ENCODE data around the gene ZNF407.

ZNF407 gene

DNA sequence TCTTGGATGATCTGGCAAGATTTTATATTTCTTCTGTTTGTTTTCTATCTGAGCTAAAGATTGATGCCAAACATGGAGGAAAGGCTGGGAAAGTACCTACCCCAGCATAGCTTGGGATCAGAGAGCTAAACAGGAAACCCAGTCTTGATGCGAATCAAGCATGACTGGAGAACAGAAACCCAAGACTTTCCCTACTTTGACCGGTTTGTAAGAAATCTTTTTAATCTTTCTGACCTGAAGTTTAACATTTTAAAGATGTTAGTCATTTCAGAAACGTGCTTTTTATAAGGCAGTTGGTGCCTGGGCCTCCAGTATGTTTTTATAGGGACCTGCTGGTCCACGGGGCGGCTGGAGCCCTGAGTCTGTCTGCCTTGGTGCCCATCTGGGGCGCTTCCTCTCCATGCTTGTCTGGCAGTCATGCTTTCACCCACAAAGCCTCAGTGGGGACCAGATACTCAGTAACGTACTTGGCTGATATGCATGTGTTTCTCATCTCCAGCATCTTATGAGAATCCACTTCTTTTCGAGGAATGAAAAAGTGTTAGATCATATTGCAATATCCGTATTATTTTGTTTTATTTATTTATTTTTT lies 344.7 kb downstream of the ZNF407 start:
- peaks cover 6% of the 10 kb centered on the region for H3K36me3 Mint-ChIP-seq
- H3K27ac Mint-ChIP-seq, result peak overlapping the region; percentile 22
- H3K4me1 Mint-ChIP-seq (ENCODE audit: low read depth), result peaks cover 11% of the 10 kb centered on the region
- no peaks in the 10 kb centered on the region for H3K9me3 Mint-ChIP-seq (ENCODE audit: low read depth)
- no peaks in the 10 kb centered on the region for H3K27me3 Mint-ChIP-seq
- H3K4me3 Mint-ChIP-seq, result no peak overlapping the region

DNA sequence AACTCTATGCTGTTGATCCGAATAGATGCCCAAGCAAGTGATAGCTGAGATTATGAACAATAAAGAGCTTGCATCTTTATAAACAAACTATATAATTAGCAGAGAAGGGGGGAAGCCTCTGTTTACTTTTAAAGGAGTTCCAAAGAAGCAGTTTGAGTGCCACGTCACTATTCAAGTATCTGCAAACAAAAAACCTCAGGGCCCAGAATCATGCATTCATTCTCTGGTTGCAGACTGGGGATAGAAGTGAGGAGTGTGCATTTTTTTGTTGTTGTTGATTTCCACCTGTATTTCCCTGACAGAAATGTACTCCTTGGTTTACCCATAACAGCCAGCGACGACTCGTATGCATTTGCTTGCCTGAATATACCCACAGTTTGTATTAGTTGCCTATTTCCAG lies 347.0 kb downstream of the ZNF407 start:
- Mint-ChIP-seq H3K9me3 (ENCODE audit: low read depth) (no peaks in the 10 kb centered on the region), H3K27ac (no peak overlapping the region), H3K27me3 (no peaks in the 10 kb centered on the region), H3K4me3 (no peak overlapping the region), H3K4me1 (ENCODE audit: low read depth) (peaks cover 16% of the 10 kb centered on the region), H3K36me3 (peaks cover 9% of the 10 kb centered on the region)

DNA sequence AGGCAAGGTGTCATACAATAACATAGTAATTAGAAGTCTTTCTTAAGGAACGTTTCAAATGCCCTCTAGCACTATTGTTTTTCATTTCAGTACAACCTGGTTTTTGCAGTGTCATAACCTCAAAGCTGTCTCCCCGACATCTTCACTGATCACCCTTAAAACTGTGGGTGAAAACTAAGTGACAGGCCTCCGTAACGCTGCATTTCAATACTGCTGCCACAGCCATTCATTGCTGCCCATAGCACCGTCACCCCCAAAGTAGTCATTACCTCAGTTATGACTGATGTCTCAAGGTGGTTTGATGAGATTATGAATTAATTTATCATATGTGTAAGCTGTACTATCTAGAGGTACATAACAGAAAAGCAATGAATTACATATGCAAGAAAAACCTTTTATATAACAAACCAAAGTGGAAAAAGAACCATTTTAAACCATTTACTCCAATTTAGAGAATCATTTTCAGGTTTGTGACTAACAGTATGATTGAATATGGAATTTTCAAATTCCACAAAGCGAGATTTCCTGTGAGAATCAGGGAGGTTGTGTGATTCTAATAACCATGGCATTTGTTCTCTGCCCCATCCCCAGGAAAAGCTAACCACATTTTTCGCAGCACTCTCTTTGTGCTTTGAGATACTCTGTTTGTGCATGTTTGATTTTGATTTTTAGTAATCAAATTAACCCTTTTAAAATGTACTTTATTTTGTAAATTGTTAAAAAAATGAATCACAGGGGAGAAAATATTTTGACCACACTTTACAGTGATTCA lies 348.3 kb downstream of the ZNF407 start:
- Mint-ChIP-seq H3K4me3 (no peak overlapping the region), H3K9me3 (ENCODE audit: low read depth) (no peaks in the 10 kb centered on the region), H3K4me1 (ENCODE audit: low read depth) (peaks cover 29% of the 10 kb centered on the region), H3K27ac (no peak overlapping the region), H3K36me3 (peaks cover 9% of the 10 kb centered on the region), H3K27me3 (no peaks in the 10 kb centered on the region)

DNA sequence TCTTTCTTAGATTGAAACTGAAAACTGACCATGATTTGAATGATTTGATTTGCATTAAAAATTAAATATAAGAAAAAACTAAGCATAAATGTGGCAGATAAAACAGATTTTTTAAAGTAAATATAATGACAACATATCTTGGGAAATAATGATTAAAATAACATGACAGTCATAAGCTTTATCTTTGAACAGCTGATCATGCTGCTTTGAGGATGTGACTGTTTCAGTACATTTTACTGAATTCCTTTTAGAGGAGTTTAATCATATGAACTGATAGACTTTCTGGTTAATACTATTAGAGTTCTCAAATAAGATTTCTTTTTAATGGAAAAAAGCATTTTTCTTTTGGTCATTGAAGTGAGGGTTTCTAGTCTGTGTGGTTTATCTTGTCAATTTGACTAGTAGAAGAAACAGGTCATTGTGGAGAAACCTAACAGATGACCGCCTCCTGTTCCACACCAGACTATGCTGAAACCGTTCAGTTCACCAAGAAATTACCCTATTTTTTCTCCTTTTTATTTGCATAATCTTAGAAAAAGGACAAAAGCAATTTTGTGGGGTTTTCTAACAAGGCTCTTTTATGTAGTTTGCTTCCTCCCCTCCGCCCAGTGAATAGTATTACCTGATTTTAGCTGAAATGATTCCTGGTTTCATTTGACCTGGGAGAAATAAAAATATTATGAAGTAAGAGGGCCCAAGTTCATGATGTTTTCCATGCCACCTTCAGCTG lies 349.1 kb downstream of the ZNF407 start:
- Mint-ChIP-seq H3K9me3 (ENCODE audit: low read depth) (no peaks in the 10 kb centered on the region), H3K27me3 (no peaks in the 10 kb centered on the region), H3K4me1 (ENCODE audit: low read depth) (peaks cover 32% of the 10 kb centered on the region), H3K4me3 (no peak overlapping the region), H3K27ac (no peak overlapping the region), H3K36me3 (peaks cover 9% of the 10 kb centered on the region)

DNA sequence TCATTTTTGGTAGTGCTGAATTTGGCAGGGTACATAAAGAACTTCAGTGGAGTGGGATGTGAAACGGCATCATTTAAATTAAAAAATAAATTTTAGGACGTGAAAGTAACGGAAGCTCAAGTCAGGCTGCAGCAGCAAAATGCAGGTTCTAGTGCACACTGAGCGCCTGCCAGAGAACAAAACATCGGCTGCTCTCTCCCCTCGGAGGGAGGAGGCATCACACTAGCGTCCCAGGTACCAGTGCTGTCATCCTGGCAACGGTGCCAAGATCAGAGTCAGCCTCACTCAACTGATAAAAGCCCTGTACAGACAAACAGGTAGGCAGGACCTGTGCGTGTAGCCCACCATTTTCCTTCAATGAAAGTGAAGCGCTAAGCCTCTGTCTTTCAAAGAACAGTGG lies 349.7 kb downstream of the ZNF407 start:
- Mint-ChIP-seq H3K9me3 (ENCODE audit: low read depth) (no peaks in the 10 kb centered on the region), H3K4me3 (no peak overlapping the region), H3K27me3 (no peaks in the 10 kb centered on the region), H3K27ac (no peak overlapping the region), H3K36me3 (peaks cover 9% of the 10 kb centered on the region), H3K4me1 (ENCODE audit: low read depth) (peaks cover 26% of the 10 kb centered on the region)

DNA sequence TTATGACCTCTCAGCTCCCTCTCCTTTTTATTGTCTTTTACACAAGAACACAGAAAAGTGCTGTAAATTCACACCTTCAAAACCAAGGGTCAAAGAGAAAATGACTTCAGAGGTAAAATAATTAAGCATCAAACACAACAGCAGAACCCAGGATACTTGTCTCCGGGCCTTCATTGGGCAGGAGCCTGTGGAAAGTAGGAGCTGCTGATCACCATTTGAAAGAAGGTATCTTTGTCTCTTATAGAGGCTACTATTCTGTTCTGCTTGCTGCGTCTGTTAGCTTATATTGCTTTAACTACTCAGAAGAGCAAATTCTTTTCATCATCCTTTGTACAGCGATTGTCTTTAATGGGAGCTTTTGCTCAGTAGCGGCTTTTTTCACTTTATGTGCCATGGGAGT lies 350.2 kb downstream of the ZNF407 start:
- Mint-ChIP-seq H3K27me3 (no peaks in the 10 kb centered on the region), H3K4me1 (ENCODE audit: low read depth) (peaks cover 23% of the 10 kb centered on the region), H3K36me3 (peaks cover 13% of the 10 kb centered on the region), H3K27ac (no peak overlapping the region), H3K4me3 (no peak overlapping the region), H3K9me3 (ENCODE audit: low read depth) (no peaks in the 10 kb centered on the region)

DNA sequence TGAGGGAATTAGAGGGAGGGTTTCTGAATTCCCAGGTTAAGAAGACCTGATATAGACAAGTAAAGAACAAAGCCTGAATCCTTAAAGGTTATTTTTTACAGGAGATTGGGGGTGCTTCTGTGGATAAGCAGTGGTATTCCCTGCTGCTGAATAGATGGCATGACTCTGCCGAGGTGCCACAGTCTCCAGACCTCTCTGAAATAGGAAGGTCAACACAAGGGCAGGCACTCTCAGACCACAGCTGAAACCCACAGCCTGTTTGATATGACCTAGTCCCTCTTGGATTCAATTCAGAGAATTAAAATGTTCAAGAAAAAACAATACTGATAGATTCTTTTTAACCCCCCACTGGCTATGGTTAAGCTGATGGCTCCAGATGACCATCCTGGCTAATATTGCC lies 351.9 kb downstream of the ZNF407 start:
- Mint-ChIP-seq H3K4me3 (no peak overlapping the region), H3K9me3 (ENCODE audit: low read depth) (no peaks in the 10 kb centered on the region), H3K4me1 (ENCODE audit: low read depth) (peaks cover 23% of the 10 kb centered on the region), H3K27ac (no peak overlapping the region), H3K36me3 (peaks cover 14% of the 10 kb centered on the region), H3K27me3 (no peaks in the 10 kb centered on the region)

DNA sequence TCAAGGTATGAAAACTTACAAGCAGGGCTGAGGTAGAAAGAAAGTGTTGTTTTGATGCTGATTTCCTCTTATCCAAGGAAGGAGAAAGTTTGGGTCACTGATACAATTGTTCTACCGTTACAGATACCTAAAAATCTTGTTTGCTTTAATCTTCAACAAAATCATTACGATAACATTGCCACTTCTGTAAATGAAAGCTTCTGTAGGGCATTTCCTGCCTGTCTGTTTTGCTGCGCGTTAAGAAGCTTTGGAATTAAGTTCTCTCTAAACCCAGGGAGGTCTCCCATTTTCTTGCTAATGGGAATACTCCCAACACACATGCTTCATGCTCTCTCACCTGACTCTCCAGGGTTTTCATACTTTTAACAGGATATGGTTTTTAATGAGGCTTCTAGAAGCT lies 352.8 kb downstream of the ZNF407 start:
- no peaks in the 10 kb centered on the region for H3K9me3 Mint-ChIP-seq (ENCODE audit: low read depth)
- peak overlapping the region; percentile 29 for H3K27ac Mint-ChIP-seq
- H3K27me3 Mint-ChIP-seq, result no peaks in the 10 kb centered on the region
- peak overlapping the region; percentile 7 for H3K4me3 Mint-ChIP-seq
- H3K36me3 Mint-ChIP-seq, result peaks cover 14% of the 10 kb centered on the region
- peaks cover 23% of the 10 kb centered on the region for H3K4me1 Mint-ChIP-seq (ENCODE audit: low read depth)

DNA sequence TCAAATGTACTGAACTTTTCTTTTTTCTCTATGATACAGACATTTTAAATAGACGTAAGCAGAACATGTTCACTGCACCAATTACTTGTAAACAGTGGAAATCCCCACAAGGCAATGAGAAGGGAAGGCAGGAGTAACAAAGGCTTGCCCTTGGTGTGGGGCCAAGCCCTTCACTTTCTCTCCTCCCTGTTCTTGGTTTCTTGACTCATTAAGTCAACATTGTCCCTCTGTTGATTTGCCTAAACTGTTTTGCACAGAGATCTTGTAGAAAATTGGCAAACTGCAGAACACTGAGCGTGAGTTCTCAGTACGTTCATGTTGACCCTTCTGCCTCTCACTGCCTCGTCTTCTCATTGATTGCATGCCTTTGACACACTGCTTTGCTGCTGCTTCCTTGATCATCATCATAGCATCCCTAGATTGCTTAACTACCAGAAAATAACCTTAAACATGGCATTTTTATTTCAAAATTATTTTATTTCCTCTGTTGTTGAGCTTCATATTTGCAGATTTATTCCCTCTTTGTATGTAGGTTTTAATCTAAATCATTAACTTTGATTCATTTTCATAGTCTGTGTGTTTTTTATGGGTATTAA lies 353.6 kb downstream of the ZNF407 start:
- H3K4me1 Mint-ChIP-seq (ENCODE audit: low read depth), result peaks cover 23% of the 10 kb centered on the region
- H3K27me3 Mint-ChIP-seq, result no peaks in the 10 kb centered on the region
- no peak overlapping the region for H3K27ac Mint-ChIP-seq
- H3K9me3 Mint-ChIP-seq (ENCODE audit: low read depth), result no peaks in the 10 kb centered on the region
- peak overlapping the region; percentile 7 for H3K4me3 Mint-ChIP-seq
- peaks cover 11% of the 10 kb centered on the region for H3K36me3 Mint-ChIP-seq

DNA sequence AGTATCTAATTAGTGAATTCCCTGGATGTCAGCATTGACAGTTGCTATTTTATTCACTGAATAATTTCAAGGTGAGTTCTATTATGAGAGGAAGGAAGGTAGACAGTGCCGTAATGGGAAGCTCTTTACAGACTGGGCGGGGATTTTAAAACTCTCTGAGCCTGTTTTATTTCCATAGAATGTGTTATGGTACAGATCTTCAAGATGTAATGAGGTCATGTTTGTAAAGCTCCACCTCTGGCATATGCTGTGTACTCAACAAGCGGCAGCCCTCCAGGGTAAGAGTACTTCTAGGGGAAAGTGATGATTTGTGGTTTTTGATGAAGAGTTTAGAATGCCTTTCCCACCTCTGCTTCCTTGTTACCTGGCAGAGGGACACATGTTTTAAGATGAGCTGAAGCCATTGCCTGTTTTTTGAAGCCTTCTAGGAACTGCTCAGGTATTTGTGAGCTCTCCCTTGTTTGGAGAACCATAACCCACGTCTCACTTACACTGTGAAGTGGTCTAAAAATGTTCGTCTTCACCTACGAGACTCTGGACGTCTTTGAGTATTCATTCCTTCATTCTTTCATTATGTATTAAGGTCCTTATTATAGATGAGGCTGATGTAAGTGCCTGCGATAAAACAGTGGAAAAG lies 360.0 kb downstream of the ZNF407 start:
- Mint-ChIP-seq H3K27ac (no peak overlapping the region), H3K36me3 (peaks cover 11% of the 10 kb centered on the region), H3K4me3 (no peak overlapping the region), H3K9me3 (ENCODE audit: low read depth) (no peaks in the 10 kb centered on the region), H3K4me1 (ENCODE audit: low read depth) (no peaks in the 10 kb centered on the region), H3K27me3 (no peaks in the 10 kb centered on the region)

DNA sequence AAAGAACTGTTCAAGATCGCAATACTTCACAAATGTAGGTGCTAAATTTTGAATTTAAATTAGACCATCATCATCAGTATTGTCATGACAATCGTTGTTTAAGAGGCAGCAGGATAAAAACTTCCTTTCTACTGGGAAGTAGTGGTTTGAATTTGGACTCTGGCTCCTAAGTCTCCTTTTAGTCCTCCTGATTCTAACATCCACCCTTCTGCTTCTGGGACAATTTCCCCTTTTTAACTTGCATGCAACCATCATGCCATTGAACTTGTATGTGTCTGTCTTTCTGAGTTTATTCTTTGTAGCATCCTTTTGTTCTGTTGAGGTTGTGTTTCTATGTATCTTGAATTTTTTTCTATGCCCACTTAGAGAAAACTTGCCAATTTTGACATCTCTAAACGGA lies 361.5 kb downstream of the ZNF407 start:
- Mint-ChIP-seq H3K27me3 (no peaks in the 10 kb centered on the region), H3K4me1 (ENCODE audit: low read depth) (no peaks in the 10 kb centered on the region), H3K36me3 (peaks cover 7% of the 10 kb centered on the region), H3K9me3 (ENCODE audit: low read depth) (no peaks in the 10 kb centered on the region), H3K27ac (no peak overlapping the region), H3K4me3 (no peak overlapping the region)

DNA sequence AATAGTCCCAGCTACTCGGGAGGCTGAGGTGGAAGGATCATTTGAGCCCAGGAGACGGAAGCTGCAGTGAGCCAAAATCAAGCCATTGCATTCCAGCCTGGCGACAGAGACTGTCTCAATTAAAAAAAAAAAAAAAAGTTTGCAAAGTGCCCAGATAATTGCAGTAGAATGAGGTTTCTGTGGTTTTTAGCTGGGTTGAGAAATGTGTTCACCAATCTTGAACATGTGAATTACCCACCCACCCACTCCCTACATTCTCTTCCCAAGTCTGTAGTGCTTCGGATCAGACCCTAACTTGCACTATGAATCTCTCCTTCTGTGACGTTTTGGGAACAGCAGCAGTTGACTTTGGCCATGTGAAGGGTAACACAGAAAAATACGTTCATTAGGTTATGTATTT lies 363.9 kb downstream of the ZNF407 start:
- H3K27me3 Mint-ChIP-seq, result no peaks in the 10 kb centered on the region
- H3K9me3 Mint-ChIP-seq (ENCODE audit: low read depth), result peaks cover 9% of the 10 kb centered on the region
- H3K4me1 Mint-ChIP-seq (ENCODE audit: low read depth), result no peaks in the 10 kb centered on the region
- H3K4me3 Mint-ChIP-seq, result no peak overlapping the region
- H3K36me3 Mint-ChIP-seq, result peaks cover 15% of the 10 kb centered on the region
- no peak overlapping the region for H3K27ac Mint-ChIP-seq

DNA sequence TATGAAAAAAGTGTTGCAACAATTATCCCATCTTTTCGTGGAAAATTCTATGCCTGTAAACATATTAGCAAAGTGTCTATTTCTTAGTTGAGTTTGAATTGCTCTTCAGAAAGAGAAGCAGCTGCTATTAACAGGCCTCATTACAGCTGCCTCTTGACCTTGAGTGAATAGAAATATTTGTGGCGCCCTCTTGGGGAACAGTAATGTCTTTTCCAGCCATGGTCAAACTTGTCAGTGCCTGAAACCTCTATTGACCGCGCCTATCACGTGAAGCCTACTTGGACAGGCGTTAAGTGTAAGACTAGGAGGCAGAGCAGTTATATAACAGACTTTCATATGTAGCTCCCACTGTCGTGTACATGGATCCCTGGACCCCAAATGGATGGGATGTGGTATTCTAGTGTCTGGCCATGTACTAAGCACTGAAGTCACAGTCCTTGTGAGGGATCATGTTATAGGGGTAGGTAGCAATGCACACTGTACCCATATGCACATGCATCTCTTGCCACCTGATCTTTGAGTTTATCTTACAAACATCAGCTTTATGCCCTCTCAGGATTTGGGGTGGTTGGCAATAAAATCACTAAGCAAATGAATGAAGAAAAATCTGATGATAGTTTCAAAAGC lies 366.3 kb downstream of the ZNF407 start:
- Mint-ChIP-seq H3K27me3 (no peaks in the 10 kb centered on the region), H3K4me3 (no peak overlapping the region), H3K9me3 (ENCODE audit: low read depth) (peaks cover 9% of the 10 kb centered on the region), H3K36me3 (peaks cover 13% of the 10 kb centered on the region), H3K4me1 (ENCODE audit: low read depth) (no peaks in the 10 kb centered on the region), H3K27ac (no peak overlapping the region)

DNA sequence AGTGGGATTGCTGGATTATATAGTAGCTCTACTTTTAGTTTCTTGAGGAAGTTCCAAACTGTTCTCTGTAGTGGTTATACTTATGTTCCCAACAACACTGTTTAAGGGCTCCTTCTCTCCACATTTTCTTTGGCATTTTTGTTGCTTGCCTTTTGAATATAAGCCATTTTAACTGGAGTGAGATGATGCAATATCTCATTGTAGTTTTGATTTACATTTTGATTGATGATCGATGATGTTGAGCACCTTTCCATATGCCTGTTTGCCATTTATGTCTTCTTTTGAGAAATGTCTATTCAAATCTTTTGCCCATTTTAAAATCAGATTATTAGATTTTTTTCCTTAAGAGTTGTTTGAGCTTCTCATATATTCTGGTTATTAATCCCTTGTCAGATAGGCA lies 368.0 kb downstream of the ZNF407 start:
- Mint-ChIP-seq H3K4me3 (no peak overlapping the region), H3K4me1 (ENCODE audit: low read depth) (no peaks in the 10 kb centered on the region), H3K27ac (no peak overlapping the region)

More for the DNA sequence above, 368.0 kb downstream of the ZNF407 start:
- Mint-ChIP-seq H3K36me3 (peaks cover 12% of the 10 kb centered on the region), H3K27me3 (no peaks in the 10 kb centered on the region), H3K9me3 (ENCODE audit: low read depth) (peaks cover 9% of the 10 kb centered on the region)
